Loucy (cell line): ENCODE results near the gene RUSC1.

ENCODE experiments used
- CTCF ChIP-seq: fragments of 200-600 bp; sonication (generic); conservative IDR thresholded peaks from 2 replicates; pipeline ENCODE4 v1.5.1; 2014; ENCODE audit warnings: mild to moderate bottlenecking, antibody characterized with exemption, low read length
- EZH2phosphoT487 ChIP-seq: fragments of 200-600 bp; IDR thresholded peaks from 2 replicates; pipeline ENCODE4 v1.6.1; 2018; ENCODE audit warnings: antibody characterized with exemption, mild to moderate bottlenecking, moderate library complexity, borderline replicate concordance

DNA sequence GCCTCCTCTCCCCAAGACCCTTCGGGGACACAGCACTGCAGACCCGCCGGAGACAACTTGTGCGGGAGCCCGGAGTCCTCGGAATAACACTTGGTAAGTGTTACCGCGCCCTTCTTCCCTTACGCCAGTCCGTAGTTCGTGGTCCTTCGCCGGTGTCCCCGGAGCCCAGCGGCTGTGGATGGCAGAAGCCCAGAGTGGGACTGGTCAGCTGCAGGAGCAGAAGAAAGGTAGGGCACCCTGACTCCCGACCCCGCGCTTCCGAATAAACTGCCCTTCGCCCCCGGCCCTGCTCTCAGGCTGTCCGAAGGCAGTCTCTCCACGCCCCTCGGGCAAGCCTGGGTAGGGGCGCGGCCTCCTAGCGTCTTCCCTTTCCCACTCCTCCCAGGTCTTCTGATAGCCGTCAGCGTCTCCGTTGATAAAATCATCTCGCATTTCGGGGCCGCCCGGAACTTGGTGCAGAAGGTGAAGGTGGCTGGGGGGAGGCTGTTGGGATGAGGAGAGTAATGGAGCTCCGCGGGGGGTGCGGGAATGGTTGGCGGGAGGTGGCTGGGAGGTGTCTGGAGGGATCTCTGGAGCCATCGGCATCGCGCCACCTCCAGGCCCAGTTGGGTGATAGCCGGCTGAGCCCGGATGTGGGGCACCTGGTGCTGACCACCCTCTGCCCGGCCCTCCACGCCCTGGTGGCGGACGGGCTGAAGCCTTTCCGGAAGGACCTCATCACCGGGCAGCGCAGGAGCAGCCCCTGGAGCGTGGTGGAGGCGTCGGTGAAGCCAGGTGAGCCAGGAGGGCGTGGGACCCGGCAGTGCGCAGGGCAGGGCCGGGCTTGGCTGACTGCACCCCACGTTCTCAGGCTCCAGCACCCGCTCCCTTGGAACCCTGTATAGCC lies 4.3 kb downstream of the RUSC1 start:
- TF ChIP-seq EZH2phosphoT487 = no peak
- no peak for TF ChIP-seq CTCF
